ENCODE measurements around the gene STOML2.

Gene STOML2

GRCh38 chr9:35111001-35111933 is 8.3 kb upstream of the STOML2 start:
- H3K4me3 ChIP-seq (ENCODE audit: low read length): peak overlapping the region; percentile 90
- peak; percentile 99 for DNase-seq (ENCODE audit: low read depth)
- TF ChIP-seq CTCF (conservative IDR thresholded peaks at IDR 0.05; ENCODE audit: low read length): no peak

GRCh38 chr9:35110327-35110761 is 7.4 kb upstream of the STOML2 start:
- peak; percentile 56 for DNase-seq (ENCODE audit: low read depth)
- TF ChIP-seq CTCF (conservative IDR thresholded peaks at IDR 0.05; ENCODE audit: low read length): no peak
- peak overlapping the region; percentile 90 for H3K4me3 ChIP-seq (ENCODE audit: low read length)

GRCh38 chr9:35108946-35109575 is 6.1 kb upstream of the STOML2 start:
- H3K4me3 ChIP-seq (ENCODE audit: low read length): no peak overlapping the region
- TF ChIP-seq CTCF (conservative IDR thresholded peaks at IDR 0.05; ENCODE audit: low read length): no peak
- DNase-seq (ENCODE audit: low read depth): no peak

- no peak overlapping the region for H3K4me3 ChIP-seq (ENCODE audit: low read length)
- no peak for TF ChIP-seq CTCF (conservative IDR thresholded peaks at IDR 0.05; ENCODE audit: low read length)
- DNase-seq (ENCODE audit: low read depth): no peak
These were observed 5.5 kb upstream of the STOML2 start for GRCh38 chr9:35108461-35108860.

- TF ChIP-seq CTCF (conservative IDR thresholded peaks at IDR 0.05; ENCODE audit: low read length): no peak
- no peak overlapping the region for H3K4me3 ChIP-seq (ENCODE audit: low read length)
- DNase-seq (ENCODE audit: low read depth): no peak
These were observed 4.7 kb upstream of the STOML2 start for GRCh38 chr9:35107297-35108290.

GRCh38 chr9:35106343-35106730 is 3.4 kb upstream of the STOML2 start:
- TF ChIP-seq CTCF (conservative IDR thresholded peaks at IDR 0.05; ENCODE audit: low read length): no peak
- DNase-seq (ENCODE audit: low read depth): no peak
- H3K4me3 ChIP-seq (ENCODE audit: low read length): no peak overlapping the region
